GM18498 (cell line): ENCODE results near the gene INO80.

Source experiments
- ATAC-seq: cut with Tn5 transposase; IDR thresholded peaks from one replicate; pipeline ENCODE4 v1.9.1; 2021; ENCODE audit warnings: mild to moderate bottlenecking, moderate library complexity; ENCODE audit not compliant: unreplicated experiment

Gene INO80

GRCh38 chr15:41048852-41049251, 67.2 kb downstream of the INO80 start:
- ATAC-seq: no peak

- ATAC-seq: no peak
Measured at GRCh38 chr15:41048397-41048796, 67.7 kb downstream of the INO80 start.

GRCh38 chr15:41047474-41047873, 68.6 kb downstream of the INO80 start:
- ATAC-seq: no peak

GRCh38 chr15:41043276-41043951, 72.7 kb downstream of the INO80 start:
- no peak for ATAC-seq

- ATAC-seq: no peak
Measured at GRCh38 chr15:41042851-41043250, 73.2 kb downstream of the INO80 start.

- ATAC-seq: no peak
Measured at GRCh38 chr15:41039121-41039520, 77.0 kb downstream of the INO80 start.

- ATAC-seq: no peak
Measured at GRCh38 chr15:41032079-41032328, 84.1 kb downstream of the INO80 start.

- ATAC-seq: no peak
Measured at GRCh38 chr15:41031232-41032078, 84.6 kb downstream of the INO80 start.

- no peak for ATAC-seq
Measured at GRCh38 chr15:41028853-41029252, 87.2 kb downstream of the INO80 start.

- no peak for ATAC-seq
Measured at GRCh38 chr15:41025393-41025792, 90.7 kb downstream of the INO80 start.

- no peak for ATAC-seq
Measured at GRCh38 chr15:41024885-41025284, 91.2 kb downstream of the INO80 start.

- ATAC-seq: no peak
Measured at GRCh38 chr15:41024131-41024530, 91.9 kb downstream of the INO80 start.

GRCh38 chr15:41022487-41023090, 93.5 kb downstream of the INO80 start:
- no peak for ATAC-seq

- ATAC-seq: no peak
Measured at GRCh38 chr15:41020829-41021228, 95.3 kb downstream of the INO80 start.

GRCh38 chr15:41020311-41020710, 95.8 kb downstream of the INO80 start:
- ATAC-seq: no peak

GRCh38 chr15:41019174-41019573, 96.9 kb downstream of the INO80 start:
- no peak for ATAC-seq

- no peak for ATAC-seq
Measured at GRCh38 chr15:41018534-41018933, 97.5 kb downstream of the INO80 start.

- no peak for ATAC-seq
Measured at GRCh38 chr15:41017066-41017735, 98.9 kb downstream of the INO80 start.

GRCh38 chr15:41013691-41014414, 102.2 kb downstream of the INO80 start:
- ATAC-seq: no peak

- ATAC-seq: no peak
Measured at GRCh38 chr15:41011055-41011815, 104.8 kb downstream of the INO80 start.
